Mesothelial cell of epicardium (in vitro differentiated cells): ENCODE data around the gene NUAK2. TPM values are rescaled to one million over a fixed set of nuclear protein-coding genes. Genes with fewer than 3 reads are reported as not detected.

ENCODE experiments used
- DNase-seq, 2 experiments: peaks; one replicate each; pipeline ENCODE4 v3.0.0; 2021; ENCODE audit warnings: low spot score in 2 of 2; ENCODE audit not compliant: unreplicated experiment in 2 of 2
- H3K27ac Mint-ChIP-seq: 2 replicates; pipeline ENCODE4 v1.8.0; 2021; ENCODE audit warnings: mixed read lengths
- H3K27me3 Mint-ChIP-seq: 2 replicates; pipeline ENCODE4 v1.8.0; 2021; ENCODE audit warnings: low read depth, mixed read lengths
- H3K36me3 Mint-ChIP-seq: 2 replicates; pipeline ENCODE4 v1.8.0; 2021; ENCODE audit warnings: mixed read lengths
- H3K4me1 Mint-ChIP-seq: 2 replicates; pipeline ENCODE4 v1.8.0; 2021; ENCODE audit warnings: mixed read lengths
- H3K4me3 Mint-ChIP-seq: 2 replicates; pipeline ENCODE4 v1.8.0; 2021; ENCODE audit warnings: mild to moderate bottlenecking, moderate library complexity, mixed read lengths
- H3K9me3 Mint-ChIP-seq: 2 replicates; pipeline ENCODE4 v1.8.0; 2021; ENCODE audit warnings: mixed read lengths
- CTCF ChIP-seq: fragments of 200-600 bp; sonication (generic); IDR thresholded peaks from one replicate; pipeline ENCODE4 v1.5.0; 2021; ENCODE audit warnings: antibody characterized with exemption; ENCODE audit not compliant: unreplicated experiment
- total RNA-seq: library from RNA; stranded (reverse); gene quantifications from 3 replicates; pipeline ENCODE4 v1.2.1, GENCODE V29; 2021

The NUAK2 gene
- total RNA-seq, 1 donor from 2014 or later, result 5.7 TPM

GRCh38 chr1:205270271-205270670 lies 51.3 kb downstream of the NUAK2 start:
- Mint-ChIP-seq H3K9me3 (no peaks in the 10 kb centered on the region), H3K4me1 (peaks cover 5% of the 10 kb centered on the region), H3K4me3 (no peak overlapping the region), H3K36me3 (peaks cover 2% of the 10 kb centered on the region), H3K27me3 (no peaks in the 10 kb centered on the region), H3K27ac (no peak overlapping the region)
- DNase-seq, result no peak
- no peak for TF ChIP-seq CTCF

- peaks cover 5% of the 10 kb centered on the region for H3K4me1 Mint-ChIP-seq
- no peak overlapping the region for H3K27ac Mint-ChIP-seq
- peaks cover 2% of the 10 kb centered on the region for H3K36me3 Mint-ChIP-seq
- H3K9me3 Mint-ChIP-seq, result no peaks in the 10 kb centered on the region
- no peak for TF ChIP-seq CTCF
- H3K4me3 Mint-ChIP-seq, result no peak overlapping the region
- DNase-seq, result no peak
- no peaks in the 10 kb centered on the region for H3K27me3 Mint-ChIP-seq
These were observed 51.8 kb downstream of the NUAK2 start for GRCh38 chr1:205269711-205270110.

GRCh38 chr1:205268846-205269680 lies 52.5 kb downstream of the NUAK2 start:
- no peak overlapping the region for H3K4me3 Mint-ChIP-seq
- no peaks in the 10 kb centered on the region for H3K9me3 Mint-ChIP-seq
- no peak for DNase-seq
- no peak overlapping the region for H3K27ac Mint-ChIP-seq
- H3K36me3 Mint-ChIP-seq, result peaks cover 2% of the 10 kb centered on the region
- peaks cover 3% of the 10 kb centered on the region for H3K4me1 Mint-ChIP-seq
- TF ChIP-seq CTCF, result no peak
- H3K27me3 Mint-ChIP-seq, result no peaks in the 10 kb centered on the region

GRCh38 chr1:205267306-205267902 lies 54.1 kb downstream of the NUAK2 start:
- H3K27ac Mint-ChIP-seq, result no peak overlapping the region
- no peaks in the 10 kb centered on the region for H3K27me3 Mint-ChIP-seq
- H3K4me3 Mint-ChIP-seq, result no peak overlapping the region
- peaks cover 7% of the 10 kb centered on the region for H3K4me1 Mint-ChIP-seq
- peaks cover 2% of the 10 kb centered on the region for H3K36me3 Mint-ChIP-seq
- no peak for DNase-seq
- no peaks in the 10 kb centered on the region for H3K9me3 Mint-ChIP-seq
- TF ChIP-seq CTCF, result no peak

- no peak for DNase-seq
- Mint-ChIP-seq H3K4me1 (peaks cover 12% of the 10 kb centered on the region), H3K36me3 (peaks cover 2% of the 10 kb centered on the region), H3K9me3 (no peaks in the 10 kb centered on the region), H3K4me3 (no peak overlapping the region), H3K27me3 (no peaks in the 10 kb centered on the region), H3K27ac (no peak overlapping the region)
- no peak for TF ChIP-seq CTCF
These were observed 54.8 kb downstream of the NUAK2 start for GRCh38 chr1:205266611-205267305.
